Measurements from ENCODE around the gene SNED1. TPM values are rescaled to one million over a fixed set of nuclear protein-coding genes. Genes with fewer than 3 reads are reported as not detected.

Gene SNED1
- total RNA-seq, 2 donors from 2014 or later: 0.34 to 7.1 TPM

- H3K9me3 Mint-ChIP-seq: no peaks in the 10 kb centered on the region
- H3K36me3 Mint-ChIP-seq: no peaks in the 10 kb centered on the region
- DNase-seq (ENCODE audit: low spot score in 2 of 2): no peak
- no peak overlapping the region for H3K27ac Mint-ChIP-seq
- no peak for ATAC-seq
Observed at GRCh38 chr2:240985881-240986786, 12.3 kb upstream of the SNED1 start.

GRCh38 chr2:240986787-240987411, 11.5 kb upstream of the SNED1 start:
- Mint-ChIP-seq H3K27ac (no peak overlapping the region), H3K9me3 (no peaks in the 10 kb centered on the region), H3K36me3 (no peaks in the 10 kb centered on the region)
- ATAC-seq (no peak), DNase-seq (ENCODE audit: low spot score in 2 of 2) (no peak)

GRCh38 chr2:240987588-240987987, 10.8 kb upstream of the SNED1 start:
- DNase-seq (ENCODE audit: low spot score in 2 of 2) (no peak), ATAC-seq (no peak)
- H3K27ac Mint-ChIP-seq: no peak overlapping the region
- H3K36me3 Mint-ChIP-seq: no peaks in the 10 kb centered on the region
- no peaks in the 10 kb centered on the region for H3K9me3 Mint-ChIP-seq

DNA sequence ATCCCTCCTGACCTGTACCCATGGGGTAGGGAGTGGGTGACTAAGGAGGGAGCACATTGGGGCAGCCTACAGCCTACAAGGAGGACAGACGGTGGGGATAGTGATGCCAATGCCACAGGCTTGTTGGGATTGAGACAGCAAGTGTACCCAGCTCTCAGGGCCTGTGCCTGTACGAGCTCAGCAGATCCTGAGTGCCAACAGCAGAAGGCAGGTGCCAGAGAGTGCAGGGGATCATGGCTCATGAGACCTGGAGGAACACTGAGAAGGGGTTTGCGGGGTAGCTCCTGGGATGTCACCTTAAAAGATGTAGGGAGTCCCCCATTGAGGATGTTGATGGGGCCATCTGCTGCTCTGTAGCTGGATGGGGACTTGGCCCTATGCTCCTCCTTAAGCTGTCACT, 10.3 kb upstream of the SNED1 start:
- no peak for ATAC-seq
- DNase-seq (ENCODE audit: low spot score in 2 of 2): no peak
- H3K9me3 Mint-ChIP-seq: no peaks in the 10 kb centered on the region
- H3K27ac Mint-ChIP-seq: no peak overlapping the region
- H3K36me3 Mint-ChIP-seq: no peaks in the 10 kb centered on the region

DNA sequence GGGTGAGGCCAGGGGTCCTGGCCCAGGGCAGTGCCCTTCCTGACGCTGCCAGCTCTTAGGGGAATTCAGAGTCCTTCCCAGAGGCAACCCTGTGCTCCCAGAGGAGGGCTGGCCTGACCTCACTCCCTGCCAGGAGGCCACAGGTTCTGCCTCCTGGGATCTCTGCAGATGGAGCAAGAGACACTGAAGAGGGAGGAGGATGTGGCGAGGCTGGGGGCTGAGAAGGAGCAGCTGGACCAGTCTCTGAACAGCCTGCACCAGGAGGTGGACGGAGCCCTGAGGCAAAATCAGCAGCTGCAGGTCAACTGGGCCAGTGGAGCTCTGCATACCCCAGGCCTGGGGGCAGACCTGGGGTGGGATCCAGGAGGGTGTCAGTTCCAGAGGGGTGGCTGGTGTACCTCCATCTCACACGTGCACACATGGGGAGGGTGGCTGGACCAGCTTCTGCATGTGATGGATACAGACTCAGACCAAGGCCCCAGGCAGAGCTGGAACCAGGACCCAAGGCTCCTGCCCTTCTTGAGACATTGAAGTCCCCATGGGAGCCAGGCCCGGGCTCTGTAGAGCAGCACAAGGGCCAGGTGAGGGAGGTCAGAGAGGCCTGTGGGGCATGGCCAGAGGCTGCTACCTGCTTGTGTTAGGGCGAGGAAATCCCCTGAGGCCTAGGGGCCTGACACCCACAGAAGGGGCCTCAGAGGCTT, 9.7 kb upstream of the SNED1 start:
- DNase-seq (ENCODE audit: low spot score in 2 of 2): no peak
- Mint-ChIP-seq H3K36me3 (no peaks in the 10 kb centered on the region), H3K9me3 (no peaks in the 10 kb centered on the region), H3K27ac (no peak overlapping the region)
- ATAC-seq: no peak

DNA sequence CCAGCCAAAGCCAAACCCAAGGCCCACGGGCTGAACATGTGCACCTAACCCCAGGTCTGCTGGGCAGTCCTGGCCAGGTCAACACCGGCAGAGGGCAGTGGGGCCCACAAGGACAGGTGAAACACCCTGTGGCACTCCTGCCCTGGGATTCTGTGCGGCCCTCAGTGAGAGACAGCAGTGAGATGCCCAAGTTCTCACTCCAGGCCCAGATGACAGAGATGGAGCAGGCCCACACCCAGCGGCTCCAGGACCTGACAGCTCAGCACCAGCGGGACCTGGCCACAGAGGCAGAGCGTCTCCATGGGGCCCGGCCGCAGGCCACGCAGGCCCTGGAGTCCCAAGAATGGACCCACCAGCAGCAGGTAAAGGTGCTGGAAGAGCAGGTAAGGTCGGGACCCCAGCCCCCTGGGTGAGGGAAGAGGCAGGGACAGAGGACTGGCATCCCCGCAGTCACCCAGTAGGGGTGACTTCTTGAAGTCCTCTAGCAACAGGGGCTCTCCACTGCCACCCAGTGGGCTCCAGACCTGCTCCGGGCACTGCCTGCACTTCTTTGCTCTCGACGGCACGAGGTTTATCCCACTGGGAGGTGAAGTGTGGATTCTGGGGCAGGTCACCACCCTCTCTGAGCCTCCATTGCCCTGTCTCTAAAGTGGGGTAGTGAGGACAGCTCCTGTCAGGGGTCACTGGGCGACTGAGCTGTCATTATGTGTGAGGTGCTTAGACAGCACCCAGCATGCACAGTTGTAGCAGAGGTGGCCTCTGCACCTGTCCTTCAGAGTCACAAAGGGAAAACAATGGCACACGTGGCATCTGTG, 8.8 kb upstream of the SNED1 start:
- no peaks in the 10 kb centered on the region for H3K9me3 Mint-ChIP-seq
- H3K36me3 Mint-ChIP-seq: no peaks in the 10 kb centered on the region
- no peak overlapping the region for H3K27ac Mint-ChIP-seq
- peak in 1 of 2 donors; percentile 41 for ATAC-seq
- no peak for DNase-seq (ENCODE audit: low spot score in 2 of 2)

DNA sequence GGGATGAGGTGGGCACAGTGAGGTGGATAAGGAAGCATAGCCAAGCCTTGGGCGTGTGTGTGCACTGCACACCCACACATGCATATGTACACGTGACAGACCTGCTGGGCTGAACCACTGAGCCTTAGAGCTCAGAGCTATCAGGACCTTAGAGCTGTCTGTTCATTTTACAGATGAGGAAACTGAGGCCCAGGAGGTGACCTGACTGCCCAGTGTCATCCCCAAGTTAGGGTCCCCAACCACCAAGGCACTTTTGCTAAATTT, 8.2 kb upstream of the SNED1 start:
- Mint-ChIP-seq H3K9me3 (no peaks in the 10 kb centered on the region), H3K36me3 (no peaks in the 10 kb centered on the region), H3K27ac (no peak overlapping the region)
- ATAC-seq (no peak), DNase-seq (ENCODE audit: low spot score in 2 of 2) (no peak)

DNA sequence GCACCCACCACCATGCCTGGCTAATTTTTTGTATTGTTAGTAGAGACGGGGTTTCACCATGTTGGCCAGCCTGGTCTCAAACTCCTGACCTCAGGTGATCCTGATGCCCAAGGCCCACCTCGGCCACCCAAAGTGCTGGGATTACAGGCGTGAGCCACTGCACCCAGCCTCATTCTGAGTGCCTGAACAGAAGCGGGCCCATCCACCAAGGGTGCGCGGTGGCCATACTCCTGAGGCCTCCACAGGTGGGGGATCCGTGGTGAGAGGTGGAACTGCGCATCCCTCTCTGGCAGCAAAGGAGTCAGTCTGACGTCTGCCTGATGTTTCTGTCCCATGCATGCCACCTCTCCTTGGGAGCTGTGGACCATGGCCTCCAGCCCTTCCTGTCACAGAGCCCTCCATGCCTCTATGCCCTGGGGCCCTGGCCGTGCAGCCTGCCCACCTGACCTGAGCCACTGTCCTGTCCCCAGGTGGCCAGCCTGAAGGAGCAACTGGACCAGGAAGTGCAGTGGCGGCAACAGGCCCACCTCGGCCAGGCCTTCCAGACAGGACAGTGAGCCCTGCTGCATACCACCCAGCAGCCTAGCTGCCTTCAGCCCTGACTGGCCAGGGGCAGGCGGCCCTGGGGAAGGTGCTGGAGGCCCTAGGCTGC, 7.6 kb upstream of the SNED1 start:
- ATAC-seq: no peak
- Mint-ChIP-seq H3K9me3 (no peaks in the 10 kb centered on the region), H3K36me3 (no peaks in the 10 kb centered on the region), H3K27ac (peak overlapping the region in 1 of 2 donors; percentile 22)
- DNase-seq (ENCODE audit: low spot score in 2 of 2): no peak

DNA sequence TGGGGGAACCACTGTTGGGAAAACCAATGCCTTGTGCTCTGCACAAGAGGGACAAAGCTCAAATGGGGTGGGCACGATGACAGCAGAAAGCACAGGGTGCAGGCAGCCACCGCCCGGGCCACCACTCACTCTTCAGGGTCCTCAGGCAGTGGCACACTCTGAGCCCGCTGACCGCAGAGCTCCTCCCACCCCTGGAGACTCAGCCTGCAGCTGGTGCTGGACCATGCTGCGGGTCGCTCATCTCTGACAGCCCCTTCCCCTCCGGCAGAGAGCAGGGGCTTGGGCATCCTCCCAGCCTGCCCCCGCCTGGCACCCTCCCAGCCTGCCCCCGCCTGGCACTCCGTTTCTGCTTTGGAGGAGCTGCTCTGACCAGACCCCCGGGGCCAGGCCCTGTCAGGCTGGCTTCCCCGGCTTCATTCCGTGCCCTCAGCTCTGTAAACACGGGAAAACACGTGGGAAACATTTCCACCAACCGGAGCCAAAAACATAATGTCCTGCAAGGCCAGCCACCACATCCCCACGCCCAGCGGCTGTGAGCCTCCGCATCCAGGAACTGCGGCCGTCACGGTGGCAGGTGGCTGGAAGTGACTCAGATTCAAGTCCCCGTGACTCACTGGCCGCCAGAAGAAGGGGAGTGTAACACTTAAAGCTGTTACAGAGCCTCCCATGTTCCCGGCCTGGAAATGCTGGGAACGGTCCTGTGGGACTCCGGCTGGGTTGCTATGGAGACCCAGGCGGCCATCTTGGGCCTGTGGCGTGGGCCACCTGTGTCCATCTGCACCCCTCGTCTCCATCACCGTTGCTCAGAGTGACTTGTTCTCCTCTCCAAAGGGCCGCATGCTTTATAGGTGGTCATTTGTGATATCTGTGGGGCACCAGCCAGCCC, 6.8 kb upstream of the SNED1 start:
- H3K9me3 Mint-ChIP-seq: no peaks in the 10 kb centered on the region
- H3K27ac Mint-ChIP-seq: no peak overlapping the region
- no peak for ATAC-seq
- peak in 1 of 2 donors; percentile 46 for DNase-seq (ENCODE audit: low spot score in 2 of 2)
- no peaks in the 10 kb centered on the region for H3K36me3 Mint-ChIP-seq

DNA sequence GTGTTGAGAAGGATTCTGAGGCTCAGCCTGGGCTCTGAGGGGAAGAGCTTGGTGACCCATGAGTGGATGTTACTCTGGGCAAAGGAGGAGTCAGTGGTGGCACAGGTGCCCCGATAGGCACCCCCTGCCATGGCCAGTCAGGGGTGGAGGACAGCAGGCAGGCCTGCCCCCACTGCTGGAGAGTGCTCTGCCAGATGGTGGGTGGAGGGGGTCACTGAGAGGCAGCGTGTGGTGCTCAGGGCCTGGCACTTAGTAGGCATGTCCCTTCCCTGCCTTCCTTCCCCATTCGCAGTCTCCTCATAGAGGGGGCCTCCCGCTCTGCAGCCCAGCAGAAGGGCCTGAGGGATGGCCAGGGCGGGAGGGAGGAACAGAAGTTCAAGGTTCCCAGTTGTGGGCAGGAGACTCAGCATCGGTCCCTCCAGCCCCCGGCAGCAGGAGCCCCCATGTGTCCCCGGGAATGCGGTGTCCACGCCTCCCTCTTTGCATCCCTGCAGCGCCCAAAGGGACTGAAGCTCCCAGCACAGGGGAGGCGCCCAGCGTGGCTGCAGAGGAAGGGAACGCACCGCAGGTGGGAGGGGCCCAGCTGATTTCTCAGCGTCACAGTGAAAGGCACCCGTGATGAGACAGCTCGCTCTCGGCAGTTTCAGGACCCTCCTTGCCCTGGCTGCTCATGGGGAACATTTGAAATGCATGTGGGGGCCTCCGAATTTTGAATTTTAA, 5.7 kb upstream of the SNED1 start:
- Mint-ChIP-seq H3K27ac (no peak overlapping the region), H3K36me3 (no peaks in the 10 kb centered on the region), H3K9me3 (no peaks in the 10 kb centered on the region)
- ATAC-seq: peak in 1 of 2 donors; percentile 43
- peak in 1 of 2 donors; percentile 43 for DNase-seq (ENCODE audit: low spot score in 2 of 2)

GRCh38 chr2:240993446-240994170, 4.8 kb upstream of the SNED1 start:
- ATAC-seq (no peak), DNase-seq (ENCODE audit: low spot score in 2 of 2) (no peak)
- H3K36me3 Mint-ChIP-seq: no peaks in the 10 kb centered on the region
- H3K9me3 Mint-ChIP-seq: no peaks in the 10 kb centered on the region
- no peak overlapping the region for H3K27ac Mint-ChIP-seq

DNA sequence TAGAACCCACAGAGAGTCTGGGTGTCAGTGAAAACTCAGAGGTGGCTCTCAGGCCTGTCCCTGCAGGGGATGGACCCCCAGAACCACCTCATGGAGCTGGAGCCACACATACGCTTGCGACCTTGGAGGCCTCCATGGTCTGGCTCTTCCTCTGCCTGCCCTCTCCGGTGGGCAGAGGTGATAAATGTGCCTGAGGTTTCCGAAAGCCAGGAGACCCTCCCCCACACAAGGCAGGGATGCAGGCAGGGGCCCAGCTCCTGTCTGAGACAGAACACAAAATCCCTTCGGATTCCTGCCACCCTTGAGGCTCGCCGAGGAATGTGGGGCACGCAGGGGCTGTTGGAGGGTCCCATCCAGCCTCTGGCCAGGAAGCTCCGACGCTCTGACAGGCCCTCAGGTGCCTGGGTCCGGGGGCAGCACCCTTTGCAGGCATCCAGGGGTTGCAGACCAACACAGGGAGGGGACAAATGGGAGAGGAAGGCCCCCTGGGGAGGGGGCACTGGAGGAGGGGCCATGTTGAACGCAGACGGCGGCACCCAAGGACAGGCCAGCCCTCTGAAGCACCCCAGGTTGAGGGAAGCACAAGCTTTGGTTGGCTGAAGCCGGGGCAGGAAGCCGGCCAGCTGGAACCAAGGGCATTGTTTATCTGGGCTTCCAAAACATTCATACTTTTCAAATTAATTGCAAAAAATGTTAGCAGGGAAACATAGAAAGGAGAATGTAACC, 4.1 kb upstream of the SNED1 start:
- DNase-seq (ENCODE audit: low spot score in 2 of 2) (no peak), ATAC-seq (no peak)
- Mint-ChIP-seq H3K27ac (no peak overlapping the region), H3K36me3 (no peaks in the 10 kb centered on the region), H3K9me3 (no peaks in the 10 kb centered on the region)

- DNase-seq (ENCODE audit: low spot score in 2 of 2): peak in 1 of 2 donors; percentile 49
- Mint-ChIP-seq H3K9me3 (no peaks in the 10 kb centered on the region), H3K36me3 (no peaks in the 10 kb centered on the region), H3K27ac (no peak overlapping the region)
- ATAC-seq: no peak
Observed at GRCh38 chr2:240995041-240996021, 3.1 kb upstream of the SNED1 start.

Measured in activated naive CD4-positive, alpha-beta T cell treated with anti-CD3 and anti-CD28 coated beads, Interleukin-2, amount 50 U/mL, for 72 hours (primary cell).